Liver (tissue), 9 donors: ENCODE results near the gene TGIF1. TPM values are rescaled to one million over a fixed set of nuclear protein-coding genes. Genes with fewer than 3 reads are reported as not detected.

ENCODE experiments used
- DNase-seq: peaks from one replicate; pipeline ENCODE4 v3.0.0-alpha.2; 2017; ENCODE audit warnings: low spot score
- H3K27ac ChIP-seq, 2 donors: one replicate each; pipeline ENCODE4 v1.7.0; 2013; ENCODE audit warnings: inconsistent platforms in 2 of 2, low read length in 2 of 2, control low read depth in 1 of 2, low read depth in 1 of 2, mild to moderate bottlenecking in 1 of 2
- H3K27me3 ChIP-seq, 4 donors: one replicate each; pipeline versions ENCODE4 v1.6.1 to v1.7.0; 2013; ENCODE audit warnings: low read length in 3 of 4, inconsistent platforms in 1 of 4, mild to moderate bottlenecking in 1 of 4, moderate library complexity in 1 of 4; ENCODE audit not compliant: control insufficient read depth in 4 of 4, insufficient read depth in 4 of 4
- H3K36me3 ChIP-seq, 4 donors: one replicate each; pipeline versions ENCODE4 v1.6.1 to v1.7.0; 2013; ENCODE audit warnings: low read length in 3 of 4, mild to moderate bottlenecking in 3 of 4, low read depth in 1 of 4, moderate library complexity in 1 of 4; ENCODE audit not compliant: control insufficient read depth in 4 of 4, insufficient read depth in 3 of 4
- H3K4me1 ChIP-seq, 4 donors: one replicate each; pipeline versions ENCODE4 v1.6.1 to v1.7.0; 2013; ENCODE audit warnings: low read length in 3 of 4, mild to moderate bottlenecking in 3 of 4, moderate library complexity in 1 of 4; ENCODE audit not compliant: control insufficient read depth in 4 of 4, insufficient read depth in 4 of 4
- H3K4me3 ChIP-seq, 3 donors: one replicate each; pipeline versions ENCODE4 v1.6.1 to v1.7.0; 2013; ENCODE audit warnings: low read length in 3 of 3, control low read depth in 1 of 3, low read depth in 1 of 3, mild to moderate bottlenecking in 1 of 3
- H3K9ac ChIP-seq, 2 donors: one replicate each; pipeline ENCODE4 v1.7.0; 2013; ENCODE audit warnings: low read length in 2 of 2, mild to moderate bottlenecking in 2 of 2, moderate library complexity in 2 of 2, control low read depth in 1 of 2, low read depth in 1 of 2
- H3K9me3 ChIP-seq, 4 donors: one replicate each; pipeline versions ENCODE4 v1.6.1 to v1.7.0; 2013; ENCODE audit warnings: low read length in 3 of 4; ENCODE audit not compliant: control insufficient read depth in 4 of 4
- FOXA2 ChIP-seq: IDR thresholded peaks from 2 replicates; pipeline ENCODE4 v1.6.1; 2016; ENCODE audit warnings: antibody characterized with exemption
- GABPA ChIP-seq, 2 donors: IDR thresholded peaks in 1 of 2; conservative IDR thresholded peaks in 1 of 2; 2 replicates each; pipeline ENCODE4 v1.6.1; 2016; ENCODE audit warnings: antibody characterized with exemption in 2 of 2, mild to moderate bottlenecking in 1 of 2, moderate library complexity in 1 of 2
- HNF4G ChIP-seq: IDR thresholded peaks from 2 replicates; pipeline ENCODE4 v1.6.1; 2016; ENCODE audit warnings: antibody characterized with exemption
- JUND ChIP-seq, 2 donors: IDR thresholded peaks; 2 replicates each; pipeline ENCODE4 v1.6.1; 2016; ENCODE audit warnings: antibody characterized with exemption in 2 of 2
- NR2F2 ChIP-seq: IDR thresholded peaks from 2 replicates; pipeline ENCODE4 v1.6.1; 2016; ENCODE audit warnings: antibody characterized with exemption
- RAD21 ChIP-seq, 2 donors: IDR thresholded peaks; 2 replicates each; pipeline ENCODE4 v1.6.1; 2016; ENCODE audit warnings: antibody characterized with exemption in 2 of 2, mild to moderate bottlenecking in 2 of 2
- RXRA ChIP-seq, 2 donors: IDR thresholded peaks; 2 replicates each; pipeline ENCODE4 v1.6.1; 2017 to 2018; ENCODE audit warnings: antibody characterized with exemption in 2 of 2, mild to moderate bottlenecking in 1 of 2
- SP1 ChIP-seq: IDR thresholded peaks from 2 replicates; pipeline ENCODE4 v1.6.1; 2018; ENCODE audit warnings: antibody characterized with exemption, mild to moderate bottlenecking
- TAF1 ChIP-seq: conservative IDR thresholded peaks from 2 replicates; pipeline ENCODE4 v1.6.1; 2016; ENCODE audit warnings: antibody characterized with exemption, mild to moderate bottlenecking
- YY1 ChIP-seq: IDR thresholded peaks from 2 replicates; pipeline ENCODE4 v1.6.1; 2016; ENCODE audit warnings: antibody characterized with exemption, mild to moderate bottlenecking
- WGBS: extraction: QIAGEN DNeasy Blood & Tissue Kit; methylation state at CpG from one replicate; pipeline ENCODE4 v1.1.7; 2013; 5-methylcytosine and 5-hydroxymethylcytosine counted together
- polyA plus RNA-seq, 2 donors: library from polyadenylated mRNA; stranded (reverse) in 1 of 2; unstranded in 1 of 2; fragments of 200-250 nt in 1 of 2; fragments of >200 nt in 1 of 2; fragmentation: Nextera tagmentation in 1 of 2; extraction: Ambion mirVana in 1 of 2; gene quantifications; one replicate each; pipeline versions ENCODE4 v1.2.1 to v1.2.3, GENCODE V29; 2013 to 2015
- total RNA-seq, 2 donors: library from RNA; depleted of rRNA; stranded (reverse); fragments of >200 nt; gene quantifications; one replicate each; pipeline ENCODE4 v1.2.3, GENCODE V29; 2014
- TF ChIP-seq, protein P1 (sequence below): IDR thresholded peaks from 2 replicates; pipeline ENCODE4 v1.6.1; 2016; ENCODE audit warnings: antibody characterized with exemption
- TF ChIP-seq, protein P2 (sequence below): IDR thresholded peaks from 2 replicates; pipeline ENCODE4 v1.6.1; 2016; ENCODE audit warnings: antibody characterized with exemption, mild to moderate bottlenecking
- TF ChIP-seq, protein P3 (sequence below): IDR thresholded peaks from 2 replicates; pipeline ENCODE4 v1.6.1; 2016; ENCODE audit warnings: antibody characterized with exemption
- TF ChIP-seq, protein P4 (sequence below): fragments of 150-350 bp; IDR thresholded peaks from 2 replicates; pipeline ENCODE4 v1.5.1; 2017; ENCODE audit warnings: improper control_type of control experiment, low read depth, low read length; ENCODE audit not compliant: missing input control
- donor health status: healthy.
- donor health status: healthy.
- donor health status: healthy.
- donor health status: healthy.
- donor health status: healthy.

TGIF1 gene
- total and polyA plus RNA-seq, 4 donors: 13.1 to 26.4 (median 18.4) TPM

DNA sequence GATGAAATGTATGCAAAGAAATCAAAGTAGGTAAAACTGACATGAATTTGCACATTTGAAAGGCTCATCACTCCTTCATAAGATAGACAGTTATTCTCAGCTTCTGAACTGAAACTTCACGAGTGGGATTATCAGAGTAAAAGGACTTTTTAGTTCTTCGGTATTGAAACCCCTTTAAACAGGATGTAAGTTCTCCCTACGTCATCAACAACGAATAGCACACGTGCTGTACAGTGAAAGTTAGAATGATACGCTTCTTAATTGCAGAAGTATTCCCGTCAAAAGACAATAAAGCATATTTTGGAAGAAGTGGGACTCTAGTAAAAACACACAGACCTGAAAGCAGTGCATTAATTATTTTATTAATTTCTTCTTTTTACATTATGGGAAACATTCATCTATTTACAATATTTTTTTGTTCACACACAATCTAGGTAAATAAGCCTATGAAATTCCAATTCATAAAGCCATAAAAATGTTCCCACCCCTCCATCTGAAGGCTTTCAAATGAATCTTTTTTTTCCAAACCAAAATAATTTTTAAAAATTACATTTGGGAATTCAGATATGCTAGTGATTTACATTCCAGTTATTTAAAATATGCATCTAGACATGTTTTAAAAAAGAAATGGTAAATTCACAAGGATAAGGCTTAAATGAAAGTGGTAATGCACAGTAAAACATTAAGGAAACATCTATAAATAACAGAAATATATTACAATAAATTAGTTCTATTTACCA is 45.9 kb downstream of the TGIF1 start:
- peaks cover 7 to 35% (median 19%) of the 10 kb centered on the region in 4 donors for H3K4me1 ChIP-seq
- no peak overlapping the region for H3K9ac ChIP-seq
- TF ChIP-seq YY1 (no peak), SP1 (no peak), NR2F2 (no peak), HNF4G (no peak), RXRA (IDR thresholded peaks at IDR 0.05) (no peak), TAF1 (no peak), RAD21 (IDR thresholded peaks at IDR 0.05) (no peak), FOXA2 (no peak), JUND (IDR thresholded peaks at IDR 0.05) (no peak), GABPA (IDR thresholded peaks at IDR 0.05 in 1 of 2, conservative IDR thresholded peaks at IDR 0.05 in 1 of 2) (no peak)
- TF ChIP-seq, protein P1, sequence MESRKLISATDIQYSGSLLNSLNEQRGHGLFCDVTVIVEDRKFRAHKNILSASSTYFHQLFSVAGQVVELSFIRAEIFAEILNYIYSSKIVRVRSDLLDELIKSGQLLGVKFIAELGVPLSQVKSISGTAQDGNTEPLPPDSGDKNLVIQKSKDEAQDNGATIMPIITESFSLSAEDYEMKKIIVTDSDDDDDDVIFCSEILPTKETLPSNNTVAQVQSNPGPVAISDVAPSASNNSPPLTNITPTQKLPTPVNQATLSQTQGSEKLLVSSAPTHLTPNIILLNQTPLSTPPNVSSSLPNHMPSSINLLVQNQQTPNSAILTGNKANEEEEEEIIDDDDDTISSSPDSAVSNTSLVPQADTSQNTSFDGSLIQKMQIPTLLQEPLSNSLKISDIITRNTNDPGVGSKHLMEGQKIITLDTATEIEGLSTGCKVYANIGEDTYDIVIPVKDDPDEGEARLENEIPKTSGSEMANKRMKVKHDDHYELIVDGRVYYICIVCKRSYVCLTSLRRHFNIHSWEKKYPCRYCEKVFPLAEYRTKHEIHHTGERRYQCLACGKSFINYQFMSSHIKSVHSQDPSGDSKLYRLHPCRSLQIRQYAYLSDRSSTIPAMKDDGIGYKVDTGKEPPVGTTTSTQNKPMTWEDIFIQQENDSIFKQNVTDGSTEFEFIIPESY: no peak
- TF ChIP-seq, protein P2, sequence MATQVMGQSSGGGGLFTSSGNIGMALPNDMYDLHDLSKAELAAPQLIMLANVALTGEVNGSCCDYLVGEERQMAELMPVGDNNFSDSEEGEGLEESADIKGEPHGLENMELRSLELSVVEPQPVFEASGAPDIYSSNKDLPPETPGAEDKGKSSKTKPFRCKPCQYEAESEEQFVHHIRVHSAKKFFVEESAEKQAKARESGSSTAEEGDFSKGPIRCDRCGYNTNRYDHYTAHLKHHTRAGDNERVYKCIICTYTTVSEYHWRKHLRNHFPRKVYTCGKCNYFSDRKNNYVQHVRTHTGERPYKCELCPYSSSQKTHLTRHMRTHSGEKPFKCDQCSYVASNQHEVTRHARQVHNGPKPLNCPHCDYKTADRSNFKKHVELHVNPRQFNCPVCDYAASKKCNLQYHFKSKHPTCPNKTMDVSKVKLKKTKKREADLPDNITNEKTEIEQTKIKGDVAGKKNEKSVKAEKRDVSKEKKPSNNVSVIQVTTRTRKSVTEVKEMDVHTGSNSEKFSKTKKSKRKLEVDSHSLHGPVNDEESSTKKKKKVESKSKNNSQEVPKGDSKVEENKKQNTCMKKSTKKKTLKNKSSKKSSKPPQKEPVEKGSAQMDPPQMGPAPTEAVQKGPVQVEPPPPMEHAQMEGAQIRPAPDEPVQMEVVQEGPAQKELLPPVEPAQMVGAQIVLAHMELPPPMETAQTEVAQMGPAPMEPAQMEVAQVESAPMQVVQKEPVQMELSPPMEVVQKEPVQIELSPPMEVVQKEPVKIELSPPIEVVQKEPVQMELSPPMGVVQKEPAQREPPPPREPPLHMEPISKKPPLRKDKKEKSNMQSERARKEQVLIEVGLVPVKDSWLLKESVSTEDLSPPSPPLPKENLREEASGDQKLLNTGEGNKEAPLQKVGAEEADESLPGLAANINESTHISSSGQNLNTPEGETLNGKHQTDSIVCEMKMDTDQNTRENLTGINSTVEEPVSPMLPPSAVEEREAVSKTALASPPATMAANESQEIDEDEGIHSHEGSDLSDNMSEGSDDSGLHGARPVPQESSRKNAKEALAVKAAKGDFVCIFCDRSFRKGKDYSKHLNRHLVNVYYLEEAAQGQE: no peak
- TF ChIP-seq, protein P3, sequence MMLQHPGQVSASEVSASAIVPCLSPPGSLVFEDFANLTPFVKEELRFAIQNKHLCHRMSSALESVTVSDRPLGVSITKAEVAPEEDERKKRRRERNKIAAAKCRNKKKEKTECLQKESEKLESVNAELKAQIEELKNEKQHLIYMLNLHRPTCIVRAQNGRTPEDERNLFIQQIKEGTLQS: no peak
- TF ChIP-seq, protein P4, sequence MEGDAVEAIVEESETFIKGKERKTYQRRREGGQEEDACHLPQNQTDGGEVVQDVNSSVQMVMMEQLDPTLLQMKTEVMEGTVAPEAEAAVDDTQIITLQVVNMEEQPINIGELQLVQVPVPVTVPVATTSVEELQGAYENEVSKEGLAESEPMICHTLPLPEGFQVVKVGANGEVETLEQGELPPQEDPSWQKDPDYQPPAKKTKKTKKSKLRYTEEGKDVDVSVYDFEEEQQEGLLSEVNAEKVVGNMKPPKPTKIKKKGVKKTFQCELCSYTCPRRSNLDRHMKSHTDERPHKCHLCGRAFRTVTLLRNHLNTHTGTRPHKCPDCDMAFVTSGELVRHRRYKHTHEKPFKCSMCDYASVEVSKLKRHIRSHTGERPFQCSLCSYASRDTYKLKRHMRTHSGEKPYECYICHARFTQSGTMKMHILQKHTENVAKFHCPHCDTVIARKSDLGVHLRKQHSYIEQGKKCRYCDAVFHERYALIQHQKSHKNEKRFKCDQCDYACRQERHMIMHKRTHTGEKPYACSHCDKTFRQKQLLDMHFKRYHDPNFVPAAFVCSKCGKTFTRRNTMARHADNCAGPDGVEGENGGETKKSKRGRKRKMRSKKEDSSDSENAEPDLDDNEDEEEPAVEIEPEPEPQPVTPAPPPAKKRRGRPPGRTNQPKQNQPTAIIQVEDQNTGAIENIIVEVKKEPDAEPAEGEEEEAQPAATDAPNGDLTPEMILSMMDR: no peak
- no peaks in the 10 kb centered on the region for H3K9me3 ChIP-seq
- no peak overlapping the region for H3K27ac ChIP-seq
- H3K36me3 ChIP-seq: no peaks in the 10 kb centered on the region
- DNase-seq: no peak
- H3K27me3 ChIP-seq: no peaks in the 10 kb centered on the region
- 91% methylated on average over 7 of the region's 7 CpGs for WGBS
- H3K4me3 ChIP-seq: no peak overlapping the region
